H1 (cell line): ENCODE results near the gene CIC. TPM values are rescaled to one million over a fixed set of nuclear protein-coding genes. Genes with fewer than 3 reads are reported as not detected.
A peak's percentile ranks its signal among the peaks of the same experiment; 100 is the strongest.

ENCODE experiments used
- CTCF ChIA-PET: fragments of 300-600 bp; sonication (Branson Sonifier 250); formaldehyde crosslinking; loops from one replicate; lab custom pipeline; 2021; ENCODE audit not compliant: partially characterized antibody; lab: Charles Lee
- POLR2A ChIA-PET: fragments of 300-600 bp; sonication (Branson Sonifier 250); formaldehyde crosslinking; loops from one replicate; lab custom pipeline; 2021; ENCODE audit warnings: inconsistent platforms; ENCODE audit not compliant: partially characterized antibody; lab: Charles Lee
- DNase-seq, 2 experiments: peaks; one replicate each; pipeline versions ENCODE4 v3.0.0 to v3.0.0-alpha.2; 2010 to 2022; ENCODE audit warnings: low spot score in 2 of 2, low read depth in 1 of 2, mixed read lengths in 1 of 2
- FAIRE-seq: peaks from 2 replicates; lab custom pipeline; 2011; peaks lifted over from hg19 to GRCh38; lab: Jason Lieb, UNC
- H2AFZ ChIP-seq: 2 replicates; pipeline ENCODE4 v1.8.1; 2012; ENCODE audit warnings: low read length, inconsistent platforms
- H2AK5ac ChIP-seq: 2 replicates; pipeline ENCODE4 v1.6.1; 2013; ENCODE audit warnings: low read depth, low read length
- H2BK120ac ChIP-seq: replicated peaks from 2 replicates; pipeline ENCODE3; 2013; ENCODE audit warnings: low read depth, low read length, inconsistent platforms
- H2BK12ac ChIP-seq: 2 replicates; pipeline ENCODE4 v1.6.1; 2013; ENCODE audit warnings: low read depth, low read length
- H2BK15ac ChIP-seq: 2 replicates; pipeline ENCODE4 v1.6.1; 2013; ENCODE audit warnings: low read length
- H2BK20ac ChIP-seq: 2 replicates; pipeline ENCODE4 v1.6.1; 2013; ENCODE audit warnings: low read length
- H2BK5ac ChIP-seq: 2 replicates; pipeline ENCODE4 v1.6.1; 2013; ENCODE audit warnings: low read depth, low read length
- H3K14ac ChIP-seq: 2 replicates; pipeline ENCODE4 v1.6.1; 2013; ENCODE audit warnings: inconsistent platforms; ENCODE audit not compliant: insufficient read length
- H3K18ac ChIP-seq: 2 replicates; pipeline ENCODE4 v1.6.1; 2013; ENCODE audit warnings: low read length; ENCODE audit errors: extremely low read depth
- H3K23ac ChIP-seq: 2 replicates; pipeline ENCODE4 v1.6.1; 2013; ENCODE audit warnings: inconsistent platforms; ENCODE audit not compliant: insufficient read length
- H3K23me2 ChIP-seq: 2 replicates; pipeline ENCODE4 v1.6.1; 2013; ENCODE audit warnings: low read depth, low read length
- H3K27ac ChIP-seq: 2 replicates; pipeline ENCODE4 v1.6.1; 2011; ENCODE audit warnings: low read depth, low read length, inconsistent platforms
- H3K27me3 ChIP-seq, 4 experiments: replicated peaks in 1 of 4; 1 replicate in 1 of 4; 2 replicates in 3 of 4; pipeline versions ENCODE4 v1.6.1 to v1.8.1; 2011 to 2013; ENCODE audit warnings: low read length in 3 of 4, mild to moderate bottlenecking in 3 of 4, inconsistent platforms in 2 of 4, mixed read lengths in 2 of 4, moderate library complexity in 1 of 4; ENCODE audit not compliant: control insufficient read depth in 3 of 4, insufficient read depth in 3 of 4; ENCODE audit errors: extremely low read depth in 1 of 4
- H3K36me3 ChIP-seq, 4 experiments: 2 replicates each; pipeline versions ENCODE4 v1.6.1 to v1.8.1; 2011 to 2013; ENCODE audit warnings: mild to moderate bottlenecking in 4 of 4, low read length in 3 of 4, moderate library complexity in 2 of 4, control low read depth in 1 of 4, inconsistent platforms in 1 of 4; ENCODE audit not compliant: insufficient read depth in 4 of 4, control insufficient read depth in 2 of 4
- H3K4ac ChIP-seq: replicated peaks from 2 replicates; pipeline ENCODE3; 2013; ENCODE audit warnings: low read length, low read depth, mixed read lengths, inconsistent platforms; ENCODE audit not compliant: insufficient read length
- H3K4me1 ChIP-seq, 4 experiments: replicated peaks in 1 of 4; 1 replicate in 1 of 4; 2 replicates in 3 of 4; pipeline versions ENCODE4 v1.6.1 to v1.8.1; 2011 to 2013; ENCODE audit warnings: low read length in 3 of 4, inconsistent platforms in 2 of 4, mixed read lengths in 1 of 4; ENCODE audit not compliant: insufficient read depth in 4 of 4, control insufficient read depth in 3 of 4
- H3K4me2 ChIP-seq, 2 experiments: 2 replicates each; pipeline versions ENCODE4 v1.6.1 to v1.8.1; 2011 to 2013; ENCODE audit warnings: low read depth in 2 of 2, low read length in 2 of 2, control low read depth in 1 of 2, inconsistent platforms in 1 of 2, mild to moderate bottlenecking in 1 of 2; ENCODE audit not compliant: insufficient read depth in 1 of 2
- H3K4me3 ChIP-seq, 4 experiments: fragments of 200-600, 300-600 bp in 1 of 4; sonication (generic), shearing (Covaris generic), sonication (Bioruptor Twin) in 1 of 4; 2 replicates each; pipeline versions ENCODE4 v1.5.1 to v1.8.1; 2011 to 2016; ENCODE audit warnings: low read length in 4 of 4, low read depth in 3 of 4, control low read depth in 2 of 4, inconsistent platforms in 2 of 4, mild to moderate bottlenecking in 2 of 4, mixed read lengths in 1 of 4, moderate library complexity in 1 of 4; ENCODE audit not compliant: insufficient read depth in 2 of 4; ENCODE audit errors: extremely low read depth in 1 of 4
- H3K56ac ChIP-seq: replicated peaks from 2 replicates; pipeline ENCODE3; 2013; ENCODE audit warnings: low read depth, mild to moderate bottlenecking, mixed read lengths, low read length, inconsistent platforms; ENCODE audit not compliant: insufficient read length
- H3K79me1 ChIP-seq: 2 replicates; pipeline ENCODE4 v1.6.1; 2013; ENCODE audit warnings: low read depth, low read length, control low read depth
- H3K79me2 ChIP-seq, 2 experiments: 2 replicates each; pipeline versions ENCODE4 v1.6.1 to v1.8.1; 2012 to 2013; ENCODE audit warnings: low read length in 2 of 2, mild to moderate bottlenecking in 2 of 2, inconsistent platforms in 1 of 2; ENCODE audit not compliant: insufficient read depth in 2 of 2, control insufficient read depth in 1 of 2
- H3K9ac ChIP-seq, 4 experiments: replicated peaks in 1 of 4; 1 replicate in 1 of 4; 2 replicates in 3 of 4; pipeline versions ENCODE4 v1.6.1 to v1.8.1; 2011 to 2013; ENCODE audit warnings: low read depth in 3 of 4, low read length in 3 of 4, control low read depth in 2 of 4, mild to moderate bottlenecking in 2 of 4, moderate library complexity in 2 of 4, inconsistent platforms in 1 of 4; ENCODE audit errors: extremely low read depth in 1 of 4
- H3K9me3 ChIP-seq, 2 experiments: 2 replicates each; pipeline versions ENCODE4 v1.6.1 to v1.8.1; 2012 to 2013; ENCODE audit warnings: mild to moderate bottlenecking in 2 of 2, moderate library complexity in 2 of 2, control low read depth in 1 of 2, inconsistent platforms in 1 of 2, low read depth in 1 of 2, low read length in 1 of 2, mixed read lengths in 1 of 2; ENCODE audit not compliant: insufficient read depth in 2 of 2
- H4K20me1 ChIP-seq, 2 experiments: replicated peaks in 1 of 2; 2 replicates each; pipeline versions ENCODE3 to v1.8.1; 2011 to 2013; ENCODE audit warnings: inconsistent platforms in 2 of 2, low read length in 2 of 2, mild to moderate bottlenecking in 1 of 2; ENCODE audit not compliant: insufficient read depth in 2 of 2, control insufficient read depth in 1 of 2
- H4K5ac ChIP-seq: 2 replicates; pipeline ENCODE4 v1.6.1; 2013; ENCODE audit warnings: low read length, low read depth, mixed read lengths, inconsistent platforms; ENCODE audit not compliant: insufficient read length
- H4K8ac ChIP-seq: 2 replicates; pipeline ENCODE4 v1.8.0; 2013; ENCODE audit warnings: mild to moderate bottlenecking, moderate library complexity, low read length, inconsistent platforms; ENCODE audit not compliant: insufficient read depth; ENCODE audit errors: extremely low read depth
- H4K91ac ChIP-seq: replicated peaks from 2 replicates; pipeline ENCODE3; 2013; ENCODE audit warnings: low read length, mixed read lengths, inconsistent platforms; ENCODE audit not compliant: insufficient read length
- CEBPB ChIP-seq: IDR thresholded peaks from 2 replicates; pipeline ENCODE4 v1.6.1; 2012; ENCODE audit warnings: low read depth, low read length
- RAD21 ChIP-seq, 2 experiments: IDR thresholded peaks in 1 of 2; conservative IDR thresholded peaks in 1 of 2; 2 replicates each; pipeline ENCODE4 v1.6.1; 2011; ENCODE audit warnings: low read depth in 2 of 2, low read length in 2 of 2, improper control_type of control experiment in 1 of 2, inconsistent platforms in 1 of 2, mild to moderate bottlenecking in 1 of 2, moderate library complexity in 1 of 2
- WGBS, 2 experiments: shearing (Covaris generic) in 1 of 2; methylation state at CpG; one replicate each; pipeline versions ENCODE4 v1.1.6 to v1.1.7; 2013 to 2015; ENCODE audit warnings: low lambda C conversion rate in 2 of 2, mixed read lengths in 2 of 2, inconsistent platforms in 1 of 2, low coverage in 1 of 2, missing lambda C conversion rate in 1 of 2; ENCODE audit not compliant: insufficient replicate concordance in 2 of 2, insufficient coverage in 1 of 2, insufficient read length in 1 of 2; ENCODE audit errors: extremely low coverage in 1 of 2, missing lambda C conversion rate in 1 of 2; 5-methylcytosine and 5-hydroxymethylcytosine counted together
- polyA plus RNA-seq, 7 experiments: library from polyadenylated mRNA; depleted of rRNA in 3 of 7; stranded (reverse) in 5 of 7; unstranded in 2 of 7; fragments of >200 nt in 5 of 7; fragments of 200-250 nt in 2 of 7; gene quantifications; 1 replicate in 5 of 7; 2 replicates in 1 of 7; 4 replicates in 1 of 7; pipeline versions ENCODE4 v1.2.1 to v1.2.3, GENCODE V29; 2011 to 2013; ENCODE audit warnings: missing spikeins in 2 of 7, mixed read lengths in 2 of 7
- total RNA-seq: library from RNA; stranded (reverse); fragmentation: NEBNext Ultra II Directional; extraction: Animal tissue kit (Norgen Biotek cat#: 25700); gene quantifications from 2 replicates; pipeline ENCODE4 v1.2.1, GENCODE V29; 2021
- TF ChIP-seq, protein P1 (sequence below), 3 experiments: IDR thresholded peaks; 1 replicate in 2 of 3; 2 replicates in 1 of 3; pipeline versions ENCODE4 v1.5.1 to v1.6.1; 2011; ENCODE audit warnings: low read length in 3 of 3, mild to moderate bottlenecking in 3 of 3, inconsistent platforms in 2 of 3, low read depth in 1 of 3, moderate library complexity in 1 of 3; ENCODE audit not compliant: insufficient read depth in 1 of 3; ENCODE audit errors: control extremely low read depth in 1 of 3

Gene CIC
- total and polyA plus RNA-seq, 2 of the 8 experiments (the other 6 are each of a cell fraction or from before 2014, with no cell fraction given): 13.2 to 43.6 TPM

DNA sequence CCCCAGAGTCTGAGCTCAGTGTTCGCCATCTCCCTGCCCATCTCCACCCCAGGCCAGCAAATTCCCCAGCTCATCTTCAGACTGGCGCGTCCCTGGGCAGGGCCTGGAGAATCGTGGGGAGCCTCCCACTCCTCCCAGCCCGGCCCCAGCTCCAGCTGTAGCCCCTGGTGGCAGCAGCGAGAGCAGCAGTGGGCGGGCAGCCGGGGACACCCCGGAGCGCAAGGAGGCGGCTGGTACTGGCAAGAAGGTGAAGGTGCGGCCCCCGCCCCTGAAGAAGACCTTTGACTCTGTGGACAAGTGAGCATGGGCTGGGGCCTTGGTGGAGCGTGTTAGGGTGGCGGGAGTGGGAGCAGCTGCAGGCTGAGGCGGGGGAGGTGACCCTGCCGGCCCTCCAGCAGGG is 24.5 kb downstream of the CIC start:
- Histone ChIP-seq H3K4me3 (no peak overlapping the region), H3K14ac (no peak overlapping the region), H3K4me1 (peaks cover 0 to 2% (median under 1%) of the 10 kb centered on the region in 4 experiments; a peak in 5 of 7 replicates), H2BK12ac (no peak overlapping the region), H3K27me3 (no peaks in the 10 kb centered on the region), H2BK20ac (no peak overlapping the region), H3K23ac (no peak overlapping the region), H2AK5ac (no peak overlapping the region), H3K36me3 (peaks cover 7 to 57% (median 43%) of the 10 kb centered on the region in 4 experiments; a peak in 7 of 8 replicates), H3K9me3 (no peaks in the 10 kb centered on the region), H3K79me1 (peaks cover 7% of the 10 kb centered on the region), H2BK15ac (no peak overlapping the region), H4K20me1 (peaks cover 0 to 12% of the 10 kb centered on the region in 2 experiments), H3K4ac (no peak overlapping the region), H2BK5ac (no peak overlapping the region; the same call in 1 of the 2 replicates), H3K18ac (no peak overlapping the region), H3K27ac (no peak overlapping the region), H4K5ac (no peak overlapping the region), H3K56ac (no peak overlapping the region), H2BK120ac (no peak overlapping the region), H3K9ac (no peak overlapping the region), H3K23me2 (no peaks in the 10 kb centered on the region), H3K4me2 (no peak overlapping the region), H4K8ac (no peak overlapping the region), H3K79me2 (no peaks in the 10 kb centered on the region), H2AFZ (no peak overlapping the region), H4K91ac (no peak overlapping the region)
- POLR2A ChIA-PET: interaction anchor here (0.6 to 4.1 kb wide), 4 partner anchors 7 to 127 kb away, joined by 3 to 20 read pairs (median 4); partner anchors contain the start of genes PAFAH1B3 and PRR19
- TF ChIP-seq, protein P1, sequence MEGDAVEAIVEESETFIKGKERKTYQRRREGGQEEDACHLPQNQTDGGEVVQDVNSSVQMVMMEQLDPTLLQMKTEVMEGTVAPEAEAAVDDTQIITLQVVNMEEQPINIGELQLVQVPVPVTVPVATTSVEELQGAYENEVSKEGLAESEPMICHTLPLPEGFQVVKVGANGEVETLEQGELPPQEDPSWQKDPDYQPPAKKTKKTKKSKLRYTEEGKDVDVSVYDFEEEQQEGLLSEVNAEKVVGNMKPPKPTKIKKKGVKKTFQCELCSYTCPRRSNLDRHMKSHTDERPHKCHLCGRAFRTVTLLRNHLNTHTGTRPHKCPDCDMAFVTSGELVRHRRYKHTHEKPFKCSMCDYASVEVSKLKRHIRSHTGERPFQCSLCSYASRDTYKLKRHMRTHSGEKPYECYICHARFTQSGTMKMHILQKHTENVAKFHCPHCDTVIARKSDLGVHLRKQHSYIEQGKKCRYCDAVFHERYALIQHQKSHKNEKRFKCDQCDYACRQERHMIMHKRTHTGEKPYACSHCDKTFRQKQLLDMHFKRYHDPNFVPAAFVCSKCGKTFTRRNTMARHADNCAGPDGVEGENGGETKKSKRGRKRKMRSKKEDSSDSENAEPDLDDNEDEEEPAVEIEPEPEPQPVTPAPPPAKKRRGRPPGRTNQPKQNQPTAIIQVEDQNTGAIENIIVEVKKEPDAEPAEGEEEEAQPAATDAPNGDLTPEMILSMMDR (IDR thresholded peaks at IDR 0.05; ENCODE audit: control extremely low read depth in 1 of 3, insufficient read depth in 1 of 3, low read depth in 1 of 3, low read length in 3 of 3): peak; percentile 42 to 59 (median 45)
- TF ChIP-seq CEBPB (no peak), RAD21 (IDR thresholded peaks at IDR 0.05 in 1 of 2, conservative IDR thresholded peaks at IDR 0.05 in 1 of 2; ENCODE audit: low read depth in 2 of 2, low read length in 2 of 2) (peak; percentile 12 to 24; a peak in 2 of 4 replicates)
- DNase-seq: peak in 1 of 2 experiments; percentile 67
- CTCF ChIA-PET: interaction anchor here (0.6 to 10.6 kb wide), 18 partner anchors 8 to 185 kb away, joined by 3 to 155 read pairs (median 4); partner anchors contain the start of genes GSK3A, PAFAH1B3, PRR19 and ZNF526
- FAIRE-seq: no peak
- 91% methylated on average over 15 of the region's 17 CpGs; no CpG with 5 or more reads in 1 of the 2 experiments for WGBS, 2 experiments
